Kidney (tissue), 14 donors: ENCODE results near the gene ADGRV1. TPM values are rescaled to one million over a fixed set of nuclear protein-coding genes. Genes with fewer than 3 reads are reported as not detected.

Source experiments
- DNase-seq, 5 donors: peaks; one replicate each; pipeline ENCODE4 v3.0.0-alpha.2; 2013 to 2020
- FAIRE-seq: peaks from 2 replicates; lab custom pipeline; 2012; peaks lifted over from hg19 to GRCh38; lab: Jason Lieb, UNC
- H3K27ac ChIP-seq, 2 donors: one replicate each; pipeline ENCODE4 v1.7.0; 2013; ENCODE audit warnings: low read depth in 2 of 2, low read length in 2 of 2, inconsistent platforms in 1 of 2
- H3K27me3 ChIP-seq: one replicate; pipeline ENCODE4 v1.7.1; 2013; ENCODE audit warnings: low read length, inconsistent platforms; ENCODE audit not compliant: control insufficient read depth, insufficient read depth
- H3K36me3 ChIP-seq, 3 donors: one replicate each; pipeline versions ENCODE4 v1.7.0 to v1.7.1; 2013; ENCODE audit warnings: low read length in 3 of 3, control low read depth in 1 of 3, inconsistent platforms in 1 of 3; ENCODE audit not compliant: insufficient read depth in 3 of 3, control insufficient read depth in 2 of 3
- H3K4me1 ChIP-seq, 3 donors: one replicate each; pipeline versions ENCODE4 v1.7.0 to v1.7.1; 2013; ENCODE audit warnings: low read length in 3 of 3, inconsistent platforms in 1 of 3, low read depth in 1 of 3; ENCODE audit not compliant: control insufficient read depth in 2 of 3, insufficient read depth in 2 of 3
- H3K4me3 ChIP-seq, 3 donors: one replicate each; pipeline versions ENCODE4 v1.7.0 to v1.8.1; 2013; ENCODE audit warnings: low read length in 3 of 3, control low read depth in 1 of 3, inconsistent platforms in 1 of 3
- H3K9ac ChIP-seq, 3 donors: one replicate each; pipeline versions ENCODE4 v1.7.0 to v1.7.1; 2013; ENCODE audit warnings: low read length in 3 of 3, control low read depth in 1 of 3, inconsistent platforms in 1 of 3
- H3K9me3 ChIP-seq, 3 donors: one replicate each; pipeline versions ENCODE4 v1.7.0 to v1.7.1; 2013; ENCODE audit warnings: low read length in 3 of 3, control low read depth in 1 of 3, inconsistent platforms in 1 of 3; ENCODE audit not compliant: control insufficient read depth in 2 of 3, insufficient read depth in 1 of 3
- intact Hi-C: fragments of 100-400 bp; cut with DNase I; formaldehyde crosslinking; loops from one replicate; pipeline ENCODE4 v1.11.1; 2022
- polyA plus RNA-seq: library from polyadenylated mRNA; stranded (reverse); fragments of 350-450 nt; fragmentation: Illumina TruSeq; extraction: RNeasy Lipid Tissue Mini Kit (QIAGEN cat#74804); gene quantifications from one replicate; pipeline ENCODE4 v1.2.3, GENCODE V29; 2014; ENCODE audit warnings: low read depth, low replicate concordance; ENCODE audit not compliant: insufficient read depth
- total RNA-seq: library from RNA; stranded (reverse); fragmentation: NEBNext Ultra II Directional; extraction: Animal tissue kit (Norgen Biotek cat#: 25700); gene quantifications from one replicate; pipeline ENCODE4 v1.2.1, GENCODE V29; 2021
- TF ChIP-seq, protein P1 (sequence below): IDR thresholded peaks from 3 replicates; pipeline ENCODE4 v1.5.1; 2012; ENCODE audit warnings: mild to moderate bottlenecking, moderate library complexity, borderline replicate concordance; ENCODE audit not compliant: insufficient read depth; ENCODE audit errors: extremely low read depth
- donor health status: control.
- donor health status: control.
- donor health status: control.
- donor health status: control.
- donor health status: control.
- donor health status: DM: yes; HTN: yes; CAD: no.
- donor health status: Normal renal cell carcinoma (clear cell type).

ADGRV1 gene
- total and polyA plus RNA-seq, 2 donors from 2014 or later, result 7.0 to 7.3 TPM

DNA sequence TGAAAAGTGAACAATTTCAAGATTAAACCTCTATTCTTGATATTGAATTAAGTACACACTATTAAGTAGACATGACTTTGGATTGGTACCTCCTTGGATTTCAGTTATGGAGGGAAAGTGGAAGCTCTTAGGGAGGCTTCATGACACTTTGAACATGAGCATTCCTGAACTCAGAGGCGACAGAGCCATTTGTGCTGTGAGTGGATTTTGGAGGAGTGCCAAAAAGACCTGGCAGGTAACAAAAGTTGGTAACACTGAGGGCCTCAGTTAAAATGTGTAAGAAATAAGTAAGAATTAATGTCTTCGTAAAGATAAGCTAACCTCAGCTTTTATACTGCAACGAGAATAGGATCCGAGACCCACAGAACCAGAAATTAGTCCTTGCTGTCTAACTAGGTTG, 467.9 kb downstream of the ADGRV1 start:
- H3K9ac ChIP-seq, result no peak overlapping the region
- FAIRE-seq (no peak), DNase-seq (no peak)
- no peaks in the 10 kb centered on the region for H3K27me3 ChIP-seq
- H3K4me3 ChIP-seq, result no peak overlapping the region
- no peaks in the 10 kb centered on the region for H3K36me3 ChIP-seq
- intact Hi-C loops, result no loop called here
- H3K27ac ChIP-seq, result no peak overlapping the region
- H3K4me1 ChIP-seq, result peaks cover 0 to 7% (median 0%) of the 10 kb centered on the region in 3 donors
- H3K9me3 ChIP-seq, result no peaks in the 10 kb centered on the region
- TF ChIP-seq, protein P1, sequence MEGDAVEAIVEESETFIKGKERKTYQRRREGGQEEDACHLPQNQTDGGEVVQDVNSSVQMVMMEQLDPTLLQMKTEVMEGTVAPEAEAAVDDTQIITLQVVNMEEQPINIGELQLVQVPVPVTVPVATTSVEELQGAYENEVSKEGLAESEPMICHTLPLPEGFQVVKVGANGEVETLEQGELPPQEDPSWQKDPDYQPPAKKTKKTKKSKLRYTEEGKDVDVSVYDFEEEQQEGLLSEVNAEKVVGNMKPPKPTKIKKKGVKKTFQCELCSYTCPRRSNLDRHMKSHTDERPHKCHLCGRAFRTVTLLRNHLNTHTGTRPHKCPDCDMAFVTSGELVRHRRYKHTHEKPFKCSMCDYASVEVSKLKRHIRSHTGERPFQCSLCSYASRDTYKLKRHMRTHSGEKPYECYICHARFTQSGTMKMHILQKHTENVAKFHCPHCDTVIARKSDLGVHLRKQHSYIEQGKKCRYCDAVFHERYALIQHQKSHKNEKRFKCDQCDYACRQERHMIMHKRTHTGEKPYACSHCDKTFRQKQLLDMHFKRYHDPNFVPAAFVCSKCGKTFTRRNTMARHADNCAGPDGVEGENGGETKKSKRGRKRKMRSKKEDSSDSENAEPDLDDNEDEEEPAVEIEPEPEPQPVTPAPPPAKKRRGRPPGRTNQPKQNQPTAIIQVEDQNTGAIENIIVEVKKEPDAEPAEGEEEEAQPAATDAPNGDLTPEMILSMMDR, result no peak

DNA sequence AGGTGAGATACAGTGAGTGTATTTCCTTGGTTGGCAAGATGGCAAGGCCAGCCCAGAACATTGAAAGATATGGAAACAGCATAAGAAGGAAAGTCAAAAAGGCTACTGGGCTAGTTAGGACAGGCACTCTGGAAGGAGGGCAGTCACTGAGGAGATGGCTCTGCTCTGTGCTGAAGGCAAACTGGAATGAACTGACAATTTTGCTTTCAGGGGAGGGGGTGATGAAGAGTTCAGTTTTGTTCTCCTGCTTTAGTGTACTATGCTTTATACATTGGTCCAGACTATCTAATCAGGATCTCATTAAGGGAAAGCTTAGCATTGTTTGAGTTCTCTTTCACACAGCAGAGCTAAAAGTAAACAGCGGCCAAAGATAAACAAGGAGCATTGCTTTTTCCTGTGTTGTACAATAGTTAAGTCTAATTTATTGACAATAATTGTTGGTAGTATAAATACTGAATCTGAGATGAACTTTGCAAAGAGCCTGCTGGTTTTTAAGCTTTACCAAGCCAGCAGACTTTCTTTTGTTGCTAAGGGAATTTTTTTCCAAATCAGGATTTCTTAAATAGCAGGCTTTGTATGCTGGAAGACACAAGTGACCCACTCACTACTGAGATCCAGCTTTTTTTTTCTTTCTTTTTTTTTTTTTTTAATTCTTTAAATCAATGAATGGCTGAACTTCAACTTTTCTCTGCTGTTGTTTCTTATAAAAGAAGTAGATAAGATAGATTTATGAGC, 469.0 kb downstream of the ADGRV1 start:
- intact Hi-C loops, result no loop called here
- Histone ChIP-seq H3K27ac (no peak overlapping the region), H3K9ac (no peak overlapping the region), H3K9me3 (no peaks in the 10 kb centered on the region), H3K4me3 (no peak overlapping the region), H3K36me3 (no peaks in the 10 kb centered on the region), H3K4me1 (peaks cover 0 to 7% (median 0%) of the 10 kb centered on the region in 3 donors), H3K27me3 (no peaks in the 10 kb centered on the region)
- TF ChIP-seq, protein P1, result no peak
- DNase-seq, result no peak
- no peak for FAIRE-seq

DNA sequence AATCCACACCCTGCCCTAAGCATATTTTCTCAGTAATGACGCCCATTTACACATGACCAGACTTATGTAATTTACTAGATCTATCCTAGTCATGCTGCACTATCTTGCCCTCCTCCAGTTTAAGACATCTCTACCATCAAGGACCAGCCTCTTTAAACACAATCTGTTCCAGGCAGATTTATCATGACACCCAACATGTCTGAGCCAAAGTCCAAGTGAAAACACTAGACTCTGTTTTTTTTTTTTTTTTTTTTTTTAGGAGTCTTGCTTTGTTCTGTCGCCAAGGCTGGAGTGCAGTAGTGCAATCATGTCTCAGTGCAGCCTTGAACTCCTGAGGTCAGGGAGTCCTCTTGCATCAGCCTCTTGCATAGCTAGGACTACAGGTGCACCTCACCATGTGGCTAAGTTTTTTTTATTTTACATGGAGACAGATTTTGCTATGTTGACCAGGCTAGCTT, 469.9 kb downstream of the ADGRV1 start:
- DNase-seq (no peak), FAIRE-seq (no peak)
- peaks cover 0 to 7% (median 0%) of the 10 kb centered on the region in 3 donors for H3K4me1 ChIP-seq
- no peaks in the 10 kb centered on the region for H3K27me3 ChIP-seq
- no peak overlapping the region for H3K4me3 ChIP-seq
- intact Hi-C loops, result no loop called here
- no peaks in the 10 kb centered on the region for H3K9me3 ChIP-seq
- H3K36me3 ChIP-seq, result no peaks in the 10 kb centered on the region
- TF ChIP-seq, protein P1, result no peak
- no peak overlapping the region for H3K9ac ChIP-seq
- H3K27ac ChIP-seq, result no peak overlapping the region
